Stimulated activated CD4-positive, alpha-beta T cell treated with anti-CD3 and anti-CD28 coated beads, Interleukin-12 subunit alpha, Interleukin-12 subunit beta, amount 100 ng/mL, for 4 hours (primary cell): Measurements from ENCODE around the gene GUCD1.

Experiments used
- DNase-seq: peaks from one replicate; pipeline ENCODE4 v3.0.0-alpha.2; 2020

The GUCD1 gene

DNA sequence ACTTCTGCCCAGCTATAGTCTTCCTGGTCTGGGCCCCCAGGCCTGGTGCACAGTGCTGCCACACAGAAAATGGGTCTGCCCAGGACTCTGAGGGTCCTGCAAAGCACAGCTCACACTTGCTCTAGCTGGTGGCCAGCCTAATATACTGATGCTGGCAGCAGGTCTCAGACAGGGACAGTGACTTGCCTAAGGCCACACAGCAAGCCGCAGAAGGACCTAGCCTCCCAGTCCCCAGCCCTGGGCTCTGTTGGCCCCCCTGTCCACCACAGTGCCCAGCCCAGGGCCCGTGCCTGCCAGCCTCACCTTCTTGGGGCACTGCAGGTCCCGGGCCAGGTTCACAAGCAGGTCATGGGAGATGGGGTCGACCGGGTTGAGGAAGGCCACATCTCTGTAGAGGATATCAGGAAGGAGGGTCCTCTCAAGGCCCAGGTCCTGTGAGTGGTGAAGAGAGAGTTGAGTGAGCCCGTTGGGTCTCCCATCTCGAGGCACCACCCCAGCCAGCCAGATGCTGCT lies 34.6 kb upstream of the GUCD1 start:
- no peak for DNase-seq

DNA sequence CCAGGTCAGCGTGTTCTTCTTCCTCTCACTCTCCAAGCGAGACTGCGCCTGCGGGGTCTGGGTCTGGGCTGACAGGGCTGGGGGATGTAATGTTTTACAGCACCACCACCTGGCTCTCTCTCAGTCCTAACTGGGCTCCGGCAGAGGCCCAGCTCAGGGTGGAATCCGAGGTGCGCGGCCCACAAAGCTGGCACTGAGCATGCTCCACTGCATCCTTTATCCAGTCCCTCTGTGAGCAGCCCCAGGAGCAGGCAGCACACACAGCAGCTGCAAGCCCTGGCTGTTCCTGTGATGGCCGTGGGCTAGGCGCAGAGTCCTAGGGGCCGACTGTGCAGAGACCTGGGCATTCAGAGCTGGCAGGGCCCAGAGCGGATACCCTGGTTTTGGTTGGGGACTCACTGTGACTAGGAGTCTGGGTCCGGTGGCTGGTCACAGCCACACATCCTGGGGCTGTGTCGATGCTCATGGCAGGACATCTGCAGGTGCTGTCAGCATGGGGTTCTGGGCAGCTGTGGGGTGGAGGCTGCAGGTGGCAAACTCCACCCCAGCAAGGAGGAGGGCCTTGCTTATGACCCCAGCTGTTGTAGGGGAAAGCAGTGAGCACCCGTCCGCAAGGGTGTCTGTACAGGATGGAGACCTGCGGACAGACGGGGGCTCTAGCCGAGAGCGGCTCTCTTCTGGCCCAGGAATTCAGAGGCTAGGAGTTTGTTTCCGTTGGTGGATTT lies 34.0 kb upstream of the GUCD1 start:
- no peak for DNase-seq

DNA sequence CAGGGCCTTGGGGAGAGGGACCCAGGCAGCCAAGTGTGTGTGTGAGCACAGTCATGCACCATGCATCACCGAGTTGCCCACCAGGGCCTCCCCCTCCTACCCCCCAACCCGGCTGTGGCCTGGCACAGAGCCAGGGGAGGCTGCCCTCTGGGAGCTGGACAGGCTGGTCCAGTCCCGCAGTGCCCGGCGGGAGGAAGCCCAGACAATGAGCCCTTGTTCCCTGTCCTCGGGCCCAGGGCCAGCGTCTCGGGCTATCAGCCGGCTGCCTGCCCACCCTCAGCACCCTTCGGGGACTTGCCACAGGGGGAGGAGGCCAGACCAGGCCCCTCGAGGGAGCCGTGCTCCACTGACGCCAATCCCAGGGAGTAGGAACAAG lies 33.4 kb upstream of the GUCD1 start:
- DNase-seq = no peak

DNA sequence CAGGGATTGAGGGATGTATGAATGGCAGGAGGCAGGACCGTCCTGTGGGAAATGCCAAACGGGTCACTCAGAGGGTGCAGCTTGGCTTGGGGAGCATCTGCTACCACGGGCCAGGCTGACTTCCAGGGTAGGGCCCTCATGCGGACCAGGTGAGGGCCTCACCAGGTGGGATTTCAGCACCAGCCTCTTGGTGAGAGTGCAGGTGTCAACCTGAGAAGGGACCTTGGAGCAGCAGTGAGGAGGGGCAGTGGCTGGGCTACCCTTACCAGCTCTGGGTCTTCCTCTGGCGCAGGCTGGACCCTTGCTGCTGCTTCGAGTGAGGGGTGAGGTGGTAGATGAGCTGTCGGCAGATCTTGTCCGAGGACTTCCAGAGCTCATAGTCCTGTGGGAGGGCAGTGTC lies 33.0 kb upstream of the GUCD1 start:
- no peak for DNase-seq

DNA sequence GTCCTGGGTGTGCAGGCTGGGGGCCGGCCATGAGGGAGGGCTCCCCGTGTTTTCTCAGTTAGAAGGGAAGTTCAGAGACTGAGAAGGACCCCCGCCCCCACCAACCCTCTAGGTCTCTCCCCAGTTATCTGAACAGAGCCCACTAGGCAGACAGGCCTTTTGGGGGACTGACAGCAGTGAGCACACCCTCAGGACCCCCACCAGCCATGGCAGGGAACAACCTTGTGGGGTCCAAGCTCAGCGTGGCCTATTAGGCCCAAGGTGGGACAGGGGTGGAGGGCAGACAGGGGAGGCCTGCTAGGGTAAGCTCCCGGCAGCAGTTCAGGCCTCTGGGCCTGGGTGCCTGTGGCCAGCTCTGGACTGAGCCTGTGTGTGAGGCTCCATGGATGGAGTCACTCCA lies 32.3 kb upstream of the GUCD1 start:
- DNase-seq = no peak

DNA sequence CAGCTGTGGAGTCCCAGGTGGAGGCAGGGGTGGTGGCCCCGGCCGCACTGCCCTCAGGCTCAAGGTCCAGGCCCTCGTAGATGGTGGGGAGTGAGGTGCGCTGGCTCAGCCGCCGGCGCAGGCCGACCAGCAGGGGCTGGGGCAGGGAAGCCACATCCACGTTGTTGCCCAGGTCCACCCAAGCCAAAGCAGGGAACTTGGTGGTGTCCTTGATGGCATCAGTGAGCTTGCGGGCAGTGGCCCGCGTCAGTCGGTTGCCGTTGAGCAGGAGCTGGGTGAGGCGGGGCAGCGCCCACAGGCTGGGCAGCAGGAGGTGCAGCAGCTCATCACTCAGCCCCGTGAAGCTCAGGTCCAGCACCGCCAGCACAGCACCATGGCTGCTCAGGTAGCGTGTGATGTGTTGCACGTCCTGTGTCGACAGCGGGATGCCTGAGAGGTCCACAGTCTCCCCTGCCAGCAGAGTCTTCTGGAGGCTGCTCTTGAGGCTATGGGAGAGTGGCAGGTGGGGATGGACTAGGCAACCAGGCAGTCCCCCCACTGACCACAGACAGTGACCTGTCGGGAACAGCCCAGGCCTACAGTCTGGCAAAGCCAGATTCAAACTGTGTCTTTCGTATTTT lies 31.1 kb upstream of the GUCD1 start:
- DNase-seq = no peak

DNA sequence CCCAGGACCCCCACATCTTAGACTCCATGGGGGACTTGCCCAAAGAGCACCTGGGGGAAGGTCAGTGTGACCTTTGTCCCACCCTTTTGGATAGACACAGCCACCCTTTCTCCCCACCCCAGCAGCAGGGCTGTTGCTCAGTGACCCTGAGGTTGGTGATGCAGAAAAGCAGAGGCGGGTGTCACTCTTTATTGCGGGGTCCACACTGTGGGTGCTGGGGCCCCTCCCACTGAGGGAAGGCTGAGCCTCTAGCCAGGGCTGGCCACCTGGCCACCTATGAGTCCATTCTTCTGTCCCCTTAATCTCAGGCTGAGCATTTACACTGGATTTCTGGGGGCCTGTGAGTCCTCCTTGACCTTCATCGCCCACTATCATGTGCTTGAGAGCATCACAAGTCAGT lies 30.5 kb upstream of the GUCD1 start:
- no peak for DNase-seq

DNA sequence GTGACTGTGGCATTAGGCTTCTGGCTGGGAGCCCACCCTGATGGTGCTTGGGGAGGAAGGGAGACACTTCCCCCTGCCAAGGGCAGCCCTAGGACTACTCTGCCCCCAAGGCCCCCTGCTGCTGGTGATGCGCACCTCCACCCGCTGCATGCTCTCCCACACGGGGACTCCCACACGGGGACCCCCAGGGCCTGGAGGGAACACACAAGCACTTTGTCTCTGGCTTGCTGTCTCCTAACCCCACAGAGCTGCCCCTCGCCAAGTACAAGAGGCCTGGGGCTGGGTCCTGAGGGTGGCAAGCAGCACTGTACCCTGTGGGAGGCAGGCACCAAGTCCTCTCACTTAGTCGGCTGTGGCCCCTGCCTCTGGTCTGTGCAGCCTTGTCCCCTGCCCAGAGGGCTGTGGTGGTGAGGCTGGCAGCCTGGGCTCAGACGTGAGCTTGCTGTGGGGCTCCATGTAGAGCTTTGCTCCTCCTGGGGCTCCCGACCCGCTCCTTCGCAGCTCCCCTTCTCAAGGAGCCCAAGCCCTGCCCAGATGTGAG lies 30.0 kb upstream of the GUCD1 start:
- DNase-seq = no peak

DNA sequence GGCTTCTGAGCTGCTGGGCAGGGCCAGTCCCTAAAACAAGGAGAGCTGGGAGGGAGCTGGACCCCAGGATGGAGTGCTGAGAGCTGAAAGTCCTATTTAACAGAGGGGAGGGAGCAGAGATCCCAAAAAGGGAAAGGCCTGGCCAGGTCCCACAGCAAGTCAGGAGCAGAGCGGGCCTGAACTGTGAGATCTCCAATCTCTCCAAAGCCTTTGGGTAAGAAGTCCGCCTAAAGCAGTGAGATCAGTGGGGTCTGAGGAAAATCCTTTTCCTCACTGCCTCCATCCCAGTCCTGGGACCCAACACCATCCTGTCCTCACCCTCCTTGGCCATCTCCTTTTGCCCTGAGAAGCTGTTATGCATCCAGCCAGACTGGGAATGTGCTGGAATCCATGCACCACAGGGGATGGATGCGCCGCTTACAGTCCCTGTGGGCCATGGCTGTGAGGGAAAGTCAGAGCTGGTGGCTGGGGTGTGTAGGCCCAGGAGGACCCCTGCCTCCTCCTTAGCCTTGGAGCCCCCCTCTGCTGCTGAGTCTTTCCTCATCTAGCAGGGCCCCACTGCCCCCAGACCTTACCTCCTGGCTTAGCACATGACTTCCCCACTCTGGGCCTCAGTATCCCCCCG lies 29.3 kb upstream of the GUCD1 start:
- DNase-seq = no peak

DNA sequence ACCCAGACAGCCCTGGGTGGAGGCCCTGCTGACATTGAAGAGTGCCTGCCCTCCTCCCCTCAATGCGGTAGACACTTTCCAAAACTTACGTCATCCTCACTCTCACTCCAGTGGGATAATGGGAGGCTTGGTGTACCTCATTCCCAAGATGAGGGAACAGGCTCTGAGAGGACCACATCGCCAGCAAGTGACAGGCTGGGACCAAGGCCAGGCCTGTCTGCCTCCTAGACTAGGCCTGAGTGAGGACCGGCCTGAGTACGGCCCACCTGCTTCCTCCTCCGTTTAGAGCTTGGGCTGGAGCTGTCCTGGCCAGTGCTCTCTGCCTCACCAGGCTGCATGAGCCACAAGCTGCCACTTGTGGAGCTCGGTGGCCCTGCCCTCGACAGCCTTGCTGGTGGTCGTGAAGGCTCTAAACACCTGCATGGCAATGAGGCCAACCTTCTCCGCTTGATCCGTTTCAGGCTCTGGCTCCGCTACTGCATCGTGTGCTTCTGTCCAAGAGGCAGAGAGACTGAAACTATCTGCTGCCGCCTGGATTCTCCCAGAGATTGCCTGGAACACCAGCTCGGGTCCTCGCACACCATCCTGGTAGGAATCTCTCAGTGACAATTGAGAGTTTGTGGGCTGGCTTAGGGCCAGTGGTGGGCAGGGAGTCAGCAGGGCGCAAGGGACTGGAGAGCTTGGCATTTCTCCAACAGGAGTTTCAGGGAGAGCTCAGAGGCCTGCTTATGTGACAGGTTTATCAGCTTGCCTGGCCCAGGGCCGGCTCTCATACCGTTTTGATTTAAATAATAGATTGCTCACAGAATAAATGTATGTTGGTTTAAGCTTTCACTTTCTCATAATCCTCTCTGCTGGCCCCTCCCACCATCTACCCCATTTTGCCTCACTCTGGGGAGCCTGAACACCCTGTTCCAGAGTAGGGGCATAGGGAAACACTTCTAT lies 28.6 kb upstream of the GUCD1 start:
- DNase-seq = no peak

DNA sequence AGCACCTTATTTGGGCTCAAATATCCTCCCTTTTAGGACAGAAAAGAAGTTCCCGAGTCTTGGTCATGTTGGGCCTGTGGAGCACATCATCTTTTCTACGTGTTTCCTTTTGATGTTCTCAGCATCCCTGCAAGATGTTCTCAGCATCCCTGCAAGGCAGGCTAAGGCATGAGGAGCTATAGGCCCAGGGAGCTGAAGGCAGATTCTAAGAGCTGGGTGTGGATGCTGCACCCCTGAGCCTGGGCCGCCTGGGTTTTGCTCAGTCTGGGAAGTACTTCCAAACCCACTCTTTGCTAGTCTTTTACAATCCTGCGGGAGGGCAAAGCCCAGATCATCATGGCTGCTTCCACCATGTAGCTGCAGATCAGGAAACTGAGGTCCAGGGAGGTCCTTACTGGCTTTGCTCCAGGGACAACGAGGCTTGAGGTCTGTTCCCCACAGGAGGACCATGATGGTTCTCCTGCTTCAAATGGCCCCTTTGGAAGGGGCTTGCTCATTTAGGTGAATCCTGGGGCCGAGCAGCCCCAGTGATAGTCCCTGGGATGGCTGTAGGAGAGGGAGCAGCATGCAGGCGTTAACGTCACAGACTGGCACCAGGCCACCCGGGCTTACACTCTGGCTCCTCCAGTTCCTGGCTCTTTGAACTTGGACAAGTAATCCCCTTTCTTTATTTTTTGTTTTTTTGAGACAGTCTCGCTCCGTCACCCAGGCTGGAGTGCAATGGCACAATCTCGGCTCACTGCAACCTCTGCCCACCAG lies 27.3 kb upstream of the GUCD1 start:
- DNase-seq = no peak

DNA sequence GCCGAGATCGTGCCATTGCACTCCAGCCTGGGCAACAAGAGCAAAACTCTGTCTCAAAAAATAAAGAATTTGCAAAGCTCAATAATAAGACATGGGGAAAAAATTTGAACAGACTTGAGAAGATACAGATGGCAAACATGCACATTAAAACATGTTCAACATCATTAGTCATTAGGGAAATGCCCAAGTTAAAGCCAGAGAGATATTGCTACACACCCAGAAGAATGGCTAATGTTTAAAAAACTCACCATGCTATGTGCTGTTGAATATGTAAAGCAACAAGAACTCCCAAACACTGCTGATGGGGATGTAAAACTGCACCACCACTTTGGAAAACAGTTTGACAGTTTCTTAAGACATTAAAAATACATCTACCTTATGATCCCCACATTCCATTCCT lies 25.3 kb upstream of the GUCD1 start:
- DNase-seq = no peak

DNA sequence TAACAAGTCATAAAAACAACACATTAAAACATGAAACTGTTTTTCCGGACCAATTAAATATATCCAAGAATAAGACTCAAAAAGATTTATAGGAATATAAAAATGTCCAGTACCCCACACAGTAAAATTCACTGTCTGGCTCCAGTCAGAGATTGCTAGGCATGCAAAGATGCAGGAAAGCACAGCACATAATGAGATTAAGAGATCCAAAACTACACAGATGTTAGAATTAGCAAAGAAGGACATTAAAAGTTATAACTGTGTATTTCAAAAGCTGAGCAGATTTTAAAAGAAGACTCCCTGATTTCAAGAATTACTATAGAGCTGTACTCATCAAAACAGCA lies 24.3 kb upstream of the GUCD1 start:
- DNase-seq = no peak

DNA sequence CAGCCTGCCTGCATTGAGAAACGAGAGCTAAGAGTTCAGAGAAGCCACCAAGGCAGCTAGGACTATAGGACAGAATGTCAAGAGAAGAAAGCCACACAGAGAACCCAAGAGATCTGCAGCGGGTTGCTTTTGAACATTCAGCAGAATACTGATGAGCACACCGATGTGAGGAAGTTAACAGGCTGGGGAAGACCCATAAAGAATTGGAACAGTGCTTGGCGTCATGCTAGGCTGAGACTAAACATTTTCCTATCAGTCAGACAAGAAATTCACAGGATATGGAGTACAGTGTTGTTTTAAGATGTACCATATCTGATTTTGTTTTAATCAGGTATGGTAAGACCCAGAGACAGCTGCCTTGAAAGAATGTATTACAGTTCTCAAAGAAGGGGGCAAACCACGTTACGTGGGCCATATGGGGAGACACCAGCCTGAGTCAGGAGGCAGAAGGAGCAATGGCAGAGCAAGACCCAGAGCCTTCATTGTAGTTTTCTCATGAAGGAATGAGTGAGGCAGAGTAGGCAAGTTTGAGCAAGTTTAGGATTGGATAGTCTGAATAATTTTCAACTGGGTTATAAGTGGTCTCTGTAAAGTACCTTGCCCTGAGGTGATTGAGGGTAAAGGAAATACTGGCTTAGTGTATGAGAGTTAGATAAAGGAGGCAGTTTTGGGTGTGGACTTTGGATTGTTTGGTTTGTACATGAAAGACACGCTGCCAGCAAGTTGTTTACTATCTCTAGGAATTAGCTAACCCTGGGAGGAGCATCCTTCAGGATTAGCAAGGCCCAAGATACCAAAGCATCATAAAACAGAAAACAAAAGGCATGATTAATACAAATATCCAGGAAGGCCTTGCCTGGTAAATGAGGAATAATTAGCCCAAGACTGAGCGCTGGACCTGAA lies 23.7 kb upstream of the GUCD1 start:
- no peak for DNase-seq

DNA sequence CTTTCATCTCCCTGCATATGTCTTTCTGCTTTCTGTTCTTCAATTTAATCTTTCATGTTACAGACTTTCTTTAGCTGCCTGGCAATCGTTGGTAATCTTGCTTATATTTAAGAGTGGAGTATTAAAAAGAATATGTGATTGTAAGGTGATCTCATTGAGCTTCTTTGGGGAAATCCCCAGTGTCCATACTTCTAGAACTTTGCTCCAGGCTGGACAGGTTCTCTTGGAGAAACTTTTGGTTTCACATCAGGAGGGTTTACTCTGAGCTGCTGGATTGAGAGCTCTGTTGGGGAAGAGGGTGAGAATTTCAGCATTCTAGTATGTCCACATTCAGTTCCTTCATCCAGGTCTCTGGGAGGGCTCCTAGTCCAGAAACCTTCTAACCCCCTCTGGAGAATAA lies 21.8 kb upstream of the GUCD1 start:
- no peak for DNase-seq

DNA sequence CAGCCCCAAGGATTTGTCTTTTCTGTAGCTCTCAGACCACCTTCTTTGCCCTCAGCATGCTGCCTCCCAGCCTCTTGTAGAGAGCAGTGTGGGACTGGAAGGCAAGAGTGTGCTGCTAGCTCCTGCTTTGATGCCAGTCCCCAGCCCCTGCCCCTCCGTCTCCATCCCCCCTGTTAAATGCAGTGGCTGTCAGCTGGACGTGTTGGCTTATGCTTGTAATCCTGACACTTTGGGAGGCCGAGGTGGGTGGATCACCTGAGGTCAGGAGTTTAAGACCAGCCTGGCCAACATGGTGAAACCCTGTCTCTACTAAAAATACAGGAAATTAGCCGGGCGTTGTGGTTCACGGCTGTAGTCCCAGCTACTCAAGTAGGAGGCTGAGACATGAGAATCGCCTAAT lies 16.3 kb upstream of the GUCD1 start:
- no peak for DNase-seq

DNA sequence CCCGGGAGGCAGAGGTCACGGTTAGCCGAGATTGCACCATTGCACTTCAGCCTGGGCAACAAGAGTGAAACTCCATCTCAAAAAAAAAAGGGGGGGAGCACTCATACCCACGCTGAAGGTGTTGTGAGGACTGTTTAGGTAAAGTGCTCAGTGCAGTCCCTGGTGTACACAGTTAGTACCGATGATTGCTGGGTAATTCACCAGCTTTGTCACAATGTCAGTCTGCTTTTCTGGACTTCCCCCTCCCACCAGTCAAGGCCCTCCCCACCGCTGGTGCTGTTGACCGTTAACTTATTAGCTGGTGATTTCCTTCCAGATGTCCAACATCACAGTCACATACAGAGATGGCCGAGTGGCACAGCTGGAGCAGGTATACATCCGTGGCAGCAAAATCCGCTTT lies 12.7 kb upstream of the GUCD1 start:
- DNase-seq = no peak

DNA sequence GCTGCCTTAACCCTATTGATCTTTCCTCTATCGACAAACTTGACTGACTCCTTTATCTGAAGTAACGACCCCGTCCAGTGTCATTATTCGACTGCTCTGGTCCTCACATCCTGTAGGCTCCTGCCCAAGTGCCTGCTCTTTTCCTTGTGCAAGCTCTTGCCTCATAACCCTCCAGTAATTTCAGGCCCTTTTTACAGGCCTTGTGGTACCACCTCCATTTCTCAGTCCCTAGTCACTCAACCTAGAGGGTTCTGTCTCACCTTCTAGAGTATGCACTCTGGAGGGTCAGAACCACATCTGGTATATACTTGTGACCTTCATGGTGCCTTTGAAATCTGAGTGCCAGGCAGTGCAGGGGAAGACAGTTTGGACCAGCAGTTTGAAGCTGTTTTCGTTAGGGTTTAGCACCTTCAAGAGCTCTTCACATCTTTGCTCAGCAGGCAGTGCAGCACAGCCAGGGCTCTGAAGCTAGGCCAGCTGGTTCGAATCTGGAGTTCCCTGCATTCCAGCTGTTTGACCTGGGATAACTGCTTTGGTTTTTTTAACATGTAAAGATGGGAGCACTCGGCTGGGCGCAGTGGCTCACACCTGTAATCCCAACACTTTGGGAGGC lies 12.1 kb upstream of the GUCD1 start:
- DNase-seq = no peak

DNA sequence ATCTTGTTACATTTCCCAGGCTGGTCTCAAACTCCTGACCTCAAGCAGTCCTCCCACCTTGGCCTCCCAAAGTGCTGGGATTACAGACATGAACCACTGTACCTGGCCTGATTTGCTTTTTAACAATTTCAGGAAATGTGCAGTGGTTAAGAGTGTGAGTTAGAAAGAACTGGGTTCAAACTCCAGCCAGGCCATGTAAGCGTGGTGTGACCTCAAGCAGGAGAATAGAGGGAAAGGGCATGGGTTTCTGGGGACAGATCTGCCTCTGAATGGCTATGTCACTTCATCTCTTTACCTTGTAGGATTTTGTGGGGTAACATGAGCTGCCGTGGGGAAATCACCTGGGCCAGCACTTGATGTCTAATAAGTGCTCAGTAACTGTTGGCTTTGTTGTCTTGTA lies 10.1 kb upstream of the GUCD1 start:
- no peak for DNase-seq

DNA sequence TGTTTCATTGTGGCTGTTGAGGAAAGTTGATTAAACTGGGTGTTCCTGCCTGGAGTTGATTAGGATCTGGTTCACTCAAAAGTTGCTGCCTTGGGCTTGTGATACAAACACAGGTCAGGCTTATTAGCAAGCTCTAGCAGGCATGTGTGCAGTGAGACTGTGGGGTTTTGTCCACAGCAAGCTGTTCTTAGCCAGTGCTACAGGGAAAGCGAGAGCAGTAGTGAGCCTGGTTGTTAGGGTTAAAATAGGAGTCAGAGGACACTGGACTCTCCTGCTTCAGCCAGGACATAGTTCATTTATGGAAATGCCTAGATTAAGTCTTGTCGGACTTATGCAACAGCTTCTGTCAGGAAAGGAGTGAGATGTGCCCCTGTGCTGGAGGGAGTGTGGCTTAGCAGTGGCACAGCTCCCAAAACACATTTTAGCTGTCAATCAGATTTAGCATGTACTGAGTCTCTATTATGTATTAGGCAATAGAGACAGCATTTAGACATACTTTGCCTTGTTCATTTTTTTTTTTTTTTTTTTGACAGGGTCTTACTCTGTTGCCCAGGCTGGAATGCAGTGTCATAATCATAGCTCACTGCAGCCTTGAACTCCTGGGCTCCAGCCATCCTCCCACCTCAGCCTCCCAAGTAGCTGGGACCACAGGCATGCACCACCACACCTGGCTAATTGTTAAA lies 9.6 kb upstream of the GUCD1 start:
- no peak for DNase-seq
